GM21367 (cell line): Measurements from ENCODE around the gene CASZ1.

Experiments
- ATAC-seq: cut with Tn5 transposase; IDR thresholded peaks from one replicate; pipeline ENCODE4 v1.9.1; 2021; ENCODE audit not compliant: unreplicated experiment

The CASZ1 gene

GRCh38 chr1:10630661-10631120 lies 165.8 kb downstream of the CASZ1 start:
- ATAC-seq, result no peak

- no peak for ATAC-seq
Measured at GRCh38 chr1:10629816-10630571, 166.5 kb downstream of the CASZ1 start.

- ATAC-seq, result no peak
Measured at GRCh38 chr1:10629091-10629815, 167.2 kb downstream of the CASZ1 start.

GRCh38 chr1:10628685-10629084 lies 167.8 kb downstream of the CASZ1 start:
- ATAC-seq, result no peak

- no peak for ATAC-seq
Measured at GRCh38 chr1:10626791-10627410, 169.5 kb downstream of the CASZ1 start.

GRCh38 chr1:10626131-10626731 lies 170.2 kb downstream of the CASZ1 start:
- ATAC-seq, result no peak

- no peak for ATAC-seq
Measured at GRCh38 chr1:10625554-10625953, 170.9 kb downstream of the CASZ1 start.

- no peak for ATAC-seq
Measured at GRCh38 chr1:10625076-10625475, 171.4 kb downstream of the CASZ1 start.

- ATAC-seq, result no peak
Measured at GRCh38 chr1:10624256-10625050, 172.0 kb downstream of the CASZ1 start.

- no peak for ATAC-seq
Measured at GRCh38 chr1:10623686-10624145, 172.7 kb downstream of the CASZ1 start.

- ATAC-seq, result no peak
Measured at GRCh38 chr1:10622910-10623685, 173.3 kb downstream of the CASZ1 start.

GRCh38 chr1:10621906-10622305 lies 174.5 kb downstream of the CASZ1 start:
- ATAC-seq, result no peak

GRCh38 chr1:10620776-10621175 lies 175.7 kb downstream of the CASZ1 start:
- no peak for ATAC-seq

- ATAC-seq, result no peak
Measured at GRCh38 chr1:10617931-10618885, 178.2 kb downstream of the CASZ1 start.

- no peak for ATAC-seq
Measured at GRCh38 chr1:10617318-10617717, 179.1 kb downstream of the CASZ1 start.

GRCh38 chr1:10616696-10617095 lies 179.8 kb downstream of the CASZ1 start:
- ATAC-seq, result no peak

- no peak for ATAC-seq
Measured at GRCh38 chr1:10615932-10616671, 180.3 kb downstream of the CASZ1 start.

GRCh38 chr1:10615332-10615731 lies 181.1 kb downstream of the CASZ1 start:
- no peak for ATAC-seq
